ENCODE data around the gene SPACA9. TPM values are rescaled to one million over a fixed set of nuclear protein-coding genes. Genes with fewer than 3 reads are reported as not detected.

SPACA9 gene
- total RNA-seq, 1 experiment from 2014 or later: 2.9 TPM

GRCh38 chr9:132894346-132894745, 15.6 kb downstream of the SPACA9 start:
- DNase-seq (ENCODE audit: low spot score): no peak

DNA sequence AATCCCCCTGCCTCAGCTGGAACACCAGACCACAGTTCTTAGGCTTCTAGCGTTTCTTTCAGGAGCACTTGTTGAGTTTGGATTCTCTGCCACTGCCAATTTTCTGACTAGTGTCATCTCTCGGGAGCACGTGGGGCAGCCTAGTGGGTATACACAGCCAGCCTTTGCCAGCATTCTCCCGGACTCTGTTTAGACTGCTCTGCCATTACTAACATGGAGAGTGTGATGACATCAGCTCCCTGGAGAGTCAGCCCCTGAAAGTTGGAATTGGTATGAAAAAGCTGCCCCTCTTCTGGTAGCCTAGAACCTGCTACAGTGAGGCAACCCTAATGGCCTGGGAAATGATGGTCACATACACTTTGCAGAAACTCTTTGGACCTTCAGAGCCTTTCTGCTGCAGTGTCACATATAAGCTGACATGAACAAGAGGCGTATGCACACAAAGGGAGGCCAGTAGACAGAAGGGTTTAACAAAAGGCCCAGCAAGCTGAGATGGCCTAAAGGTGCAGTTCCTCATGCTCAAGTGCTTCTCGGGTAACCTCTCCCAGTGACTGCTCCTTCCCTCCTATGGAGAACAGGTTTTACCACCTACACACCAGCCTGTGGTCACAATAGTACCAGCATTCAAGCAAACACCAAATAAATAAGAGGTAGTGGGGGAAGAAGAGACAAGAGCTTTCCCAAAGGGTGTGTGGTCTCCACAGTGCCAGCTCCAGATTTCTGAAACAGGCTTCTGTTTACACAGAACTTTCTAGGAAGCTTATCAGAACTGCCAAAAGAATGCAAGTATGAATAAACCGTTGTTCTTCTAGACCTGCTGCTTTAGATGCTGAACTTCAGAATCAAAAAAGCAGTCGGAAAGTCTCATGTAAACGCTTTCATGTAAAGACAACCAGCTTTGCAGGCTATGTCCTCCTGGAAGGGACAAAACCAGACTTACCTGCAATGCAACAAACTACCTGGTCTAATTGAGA, 16.5 kb downstream of the SPACA9 start:
- no peak for DNase-seq (ENCODE audit: low spot score)

GRCh38 chr9:132896264-132896663, 17.6 kb downstream of the SPACA9 start:
- DNase-seq (ENCODE audit: low spot score): no peak

DNA sequence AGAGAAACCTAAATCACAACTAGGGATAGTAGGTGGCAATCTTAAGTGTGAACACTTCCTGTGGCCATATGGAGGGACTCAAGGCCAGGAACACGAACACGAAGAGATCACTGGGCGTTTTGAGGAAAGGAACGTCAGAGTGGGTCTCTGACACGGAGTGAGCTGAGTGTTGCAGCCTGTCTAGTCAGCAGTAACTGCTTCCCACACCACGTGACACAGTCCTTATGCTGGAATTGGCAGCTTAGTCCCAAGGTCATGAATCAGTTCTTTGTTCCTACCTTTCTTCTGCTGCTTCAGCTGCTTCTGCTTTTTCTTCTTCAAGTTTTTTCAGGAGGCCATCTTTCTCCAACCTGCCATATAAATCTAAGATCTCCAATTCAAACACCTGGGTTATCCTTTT, 18.2 kb downstream of the SPACA9 start:
- DNase-seq (ENCODE audit: low spot score): no peak

- DNase-seq (ENCODE audit: low spot score): no peak
Observed at GRCh38 chr9:132898051-132898450, 19.4 kb downstream of the SPACA9 start.

GRCh38 chr9:132901858-132902831, 23.4 kb downstream of the SPACA9 start:
- DNase-seq (ENCODE audit: low spot score): peak; percentile 77

DNA sequence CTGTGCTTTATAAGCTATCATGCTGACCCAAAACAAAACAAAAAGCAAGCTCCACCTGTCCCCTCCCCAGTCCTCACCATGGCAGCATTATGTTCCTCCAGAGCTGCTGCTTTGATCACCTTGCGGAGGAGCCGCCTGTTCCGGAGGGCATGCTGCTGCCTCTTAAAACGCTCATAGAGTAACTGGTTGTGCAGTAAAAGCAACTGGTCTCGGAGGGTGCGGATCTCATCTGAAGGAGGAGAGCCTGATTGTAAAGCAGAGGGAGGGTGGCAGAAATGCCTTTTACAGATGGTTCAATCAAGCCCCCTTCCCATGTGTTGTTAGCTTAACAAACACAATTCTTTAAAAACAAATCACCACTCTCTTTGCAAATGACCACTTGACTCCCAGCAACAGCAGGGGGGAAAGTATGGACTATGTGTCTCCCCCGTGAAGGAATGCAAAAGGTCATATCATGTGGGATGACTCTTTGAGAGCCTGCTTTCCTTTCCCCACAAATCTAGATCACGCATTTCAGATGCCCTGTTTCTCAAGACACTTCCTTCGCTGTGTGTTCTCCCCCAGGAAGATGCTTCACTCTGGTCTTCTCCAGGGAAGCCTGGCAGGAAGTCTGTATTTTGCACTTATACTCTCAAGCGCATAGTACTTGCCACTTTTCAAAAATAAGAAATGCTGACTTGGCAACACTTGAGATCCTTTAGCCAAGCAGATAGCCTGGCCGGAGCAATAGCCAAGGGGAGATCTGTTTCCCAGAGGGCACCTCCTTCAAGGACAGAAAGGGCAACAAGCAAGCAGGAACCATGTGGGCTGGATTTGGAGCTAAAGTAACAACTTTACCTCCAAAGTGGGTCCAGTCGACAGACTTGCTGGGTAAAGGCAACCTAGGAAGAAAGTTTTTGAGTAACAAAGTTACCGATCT, 25.1 kb downstream of the SPACA9 start:
- DNase-seq (ENCODE audit: low spot score): no peak

- no peak for DNase-seq (ENCODE audit: low spot score)
Observed at GRCh38 chr9:132905726-132906125, 27.0 kb downstream of the SPACA9 start.

GRCh38 chr9:132908635-132909034, 29.9 kb downstream of the SPACA9 start:
- DNase-seq (ENCODE audit: low spot score): no peak

GRCh38 chr9:132909311-132909710, 30.6 kb downstream of the SPACA9 start:
- DNase-seq (ENCODE audit: low spot score): no peak

- no peak for DNase-seq (ENCODE audit: low spot score)
Observed at GRCh38 chr9:132910376-132910775, 31.7 kb downstream of the SPACA9 start.

DNA sequence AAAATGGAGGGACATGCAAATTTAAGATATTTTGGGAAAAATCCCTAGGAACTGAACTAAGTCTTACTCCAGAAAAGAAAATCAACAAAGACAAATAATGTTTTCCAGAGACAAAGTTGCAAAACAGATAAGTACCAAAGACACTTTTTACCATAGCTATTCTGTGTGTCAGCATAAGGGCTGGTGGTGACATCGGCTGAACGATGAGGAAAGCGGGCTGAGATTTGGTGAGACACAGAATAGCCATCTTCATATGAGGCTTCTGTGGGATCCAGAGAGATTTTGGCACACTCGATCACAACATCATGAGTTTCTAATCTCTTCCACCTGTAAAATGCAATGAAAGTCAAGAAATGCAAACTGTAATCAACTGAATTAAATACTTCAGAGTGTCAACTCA, 33.4 kb downstream of the SPACA9 start:
- no peak for DNase-seq (ENCODE audit: low spot score)

GRCh38 chr9:132914924-132915323, 36.2 kb downstream of the SPACA9 start:
- DNase-seq (ENCODE audit: low spot score): no peak

DNA sequence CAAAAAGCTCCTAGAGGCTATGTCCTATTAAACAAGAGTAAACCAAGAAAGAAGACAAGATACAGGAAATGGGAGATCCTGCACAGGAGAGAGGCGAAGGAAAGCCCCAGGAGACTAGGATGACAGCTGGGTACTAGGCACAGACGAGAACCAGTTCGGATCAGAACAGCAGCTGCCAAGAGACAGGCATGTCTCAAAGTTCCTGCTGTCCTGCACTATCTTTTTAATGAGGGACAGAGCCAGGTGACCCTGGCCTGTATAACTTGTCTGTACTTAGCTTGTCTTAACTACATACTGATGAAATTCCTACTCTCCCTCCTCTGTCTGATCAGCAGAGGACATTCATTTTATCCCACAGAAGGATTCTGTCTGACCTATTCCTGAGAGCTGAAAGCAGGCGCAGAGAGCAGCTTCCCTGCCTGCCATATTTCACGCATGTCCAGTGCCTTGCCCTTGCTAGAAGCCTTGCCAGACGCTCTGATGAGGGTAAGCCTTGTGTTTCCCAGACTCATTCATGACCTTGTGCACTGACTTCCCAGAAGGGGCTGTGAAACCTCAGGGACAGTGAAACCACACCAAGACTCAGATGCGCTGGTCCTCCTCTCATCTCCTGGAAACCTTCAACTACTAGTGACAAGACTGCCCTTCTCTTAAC, 41.0 kb downstream of the SPACA9 start:
- DNase-seq (ENCODE audit: low spot score): no peak

GRCh38 chr9:132923346-132923902, 44.7 kb downstream of the SPACA9 start:
- DNase-seq (ENCODE audit: low spot score): no peak

DNA sequence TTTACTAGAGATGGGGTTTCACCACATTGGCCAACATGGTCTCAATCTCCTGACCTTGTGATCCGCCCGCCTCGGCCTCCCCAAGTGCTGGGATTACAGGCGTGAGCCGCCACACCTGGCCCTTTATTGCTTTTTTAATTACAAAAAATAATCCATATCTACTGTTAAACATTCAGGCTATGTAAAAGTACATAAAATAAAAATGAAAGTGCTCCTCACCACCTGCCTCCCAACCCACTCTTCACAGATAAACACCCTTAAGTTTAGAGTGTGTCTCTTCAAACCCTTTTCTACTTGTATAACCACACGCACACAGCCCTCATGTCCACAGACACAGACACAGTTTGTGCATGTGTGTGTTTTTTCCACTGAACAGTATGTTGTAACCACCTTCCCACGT, 49.0 kb downstream of the SPACA9 start:
- DNase-seq (ENCODE audit: low spot score): no peak

GRCh38 chr9:132931178-132931735, 52.6 kb downstream of the SPACA9 start:
- DNase-seq (ENCODE audit: low spot score): peak; percentile 25

GRCh38 chr9:132935026-132935425, 56.3 kb downstream of the SPACA9 start:
- no peak for DNase-seq (ENCODE audit: low spot score)

DNA sequence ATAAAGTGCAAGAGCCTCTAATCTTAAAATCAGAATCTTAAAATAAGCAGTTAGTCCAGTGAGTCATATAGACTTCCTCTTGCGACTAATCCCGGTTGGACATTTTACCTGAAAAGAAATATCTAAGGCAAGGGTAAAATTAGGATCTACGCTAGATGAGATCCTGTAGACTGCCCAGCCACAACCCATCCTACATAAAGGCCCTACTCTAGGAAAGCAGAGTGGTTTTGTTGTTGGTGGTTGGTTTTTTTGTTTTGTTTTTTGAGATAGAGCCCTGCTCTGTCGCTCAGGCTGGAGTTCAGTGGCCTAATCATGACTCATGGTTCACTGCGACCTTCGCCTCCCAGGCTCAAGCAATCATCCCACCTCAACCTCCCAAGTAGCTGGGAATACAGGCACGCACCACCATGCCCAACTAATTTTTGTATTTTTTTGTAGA, 58.8 kb downstream of the SPACA9 start:
- DNase-seq (ENCODE audit: low spot score): no peak

- DNase-seq (ENCODE audit: low spot score): no peak
Observed at GRCh38 chr9:132939169-132939568, 60.5 kb downstream of the SPACA9 start.

Measured in H4 (cell line).